Measurements from ENCODE around the gene GRB10.

GRB10 gene

DNA sequence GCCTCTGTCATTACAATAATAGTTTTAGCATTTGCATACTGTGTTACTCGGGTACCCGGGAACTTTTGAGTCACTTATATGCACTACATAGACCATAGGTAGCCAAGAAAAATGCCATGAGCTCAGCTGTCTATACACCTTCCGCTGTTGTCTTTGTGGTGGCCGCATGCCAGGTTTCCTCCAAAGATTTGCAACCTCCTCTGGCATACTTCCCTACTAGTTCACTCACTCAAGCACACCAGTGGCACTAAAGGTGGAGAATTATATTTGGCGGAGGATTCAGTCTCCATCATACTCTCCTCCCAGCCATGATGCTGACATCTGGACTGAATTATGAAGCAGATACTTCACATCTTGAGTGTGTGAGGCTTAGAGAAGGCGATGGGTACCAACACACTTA is 35.6 kb upstream of the GRB10 start:
- Histone ChIP-seq H3K36me3 (ENCODE audit: control insufficient read depth in 2 of 2, insufficient read depth in 2 of 2, low read length in 2 of 2) (no peaks in the 10 kb centered on the region), H3K4me1 (ENCODE audit: control insufficient read depth, insufficient read depth, low read length) (peaks cover 3% of the 10 kb centered on the region), H3K4me3 (ENCODE audit: low read length in 2 of 2) (no peak overlapping the region), H3K27ac (ENCODE audit: low read length) (no peak overlapping the region), H3K27me3 (ENCODE audit: control insufficient read depth in 1 of 2, insufficient read depth in 2 of 2, low read length in 2 of 2) (no peaks in the 10 kb centered on the region), H3K9ac (ENCODE audit: low read length in 2 of 2) (no peak overlapping the region), H3K9me3 (ENCODE audit: control insufficient read depth in 2 of 2, low read length in 2 of 2) (no peaks in the 10 kb centered on the region)

DNA sequence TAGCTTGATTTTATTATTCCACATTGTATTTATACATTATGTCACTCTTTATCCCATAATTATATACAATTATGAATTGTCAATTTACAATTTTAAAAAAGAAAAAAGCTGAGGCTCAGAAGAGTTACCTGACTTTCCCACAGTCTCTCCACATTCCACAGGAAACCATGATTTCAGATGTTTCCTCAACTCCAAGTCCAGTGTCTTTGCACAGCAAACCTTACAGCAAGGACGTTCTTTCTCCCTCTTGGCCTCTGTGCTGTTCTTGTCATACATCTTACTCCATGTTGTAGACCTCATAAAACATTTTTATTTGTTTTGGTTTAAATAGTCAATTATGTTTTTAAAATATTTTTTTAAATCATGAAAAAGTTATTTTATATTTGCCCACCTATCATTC is 34.9 kb upstream of the GRB10 start:
- Histone ChIP-seq H3K36me3 (ENCODE audit: control insufficient read depth in 2 of 2, insufficient read depth in 2 of 2, low read length in 2 of 2) (no peaks in the 10 kb centered on the region), H3K9ac (ENCODE audit: low read length in 2 of 2) (no peak overlapping the region), H3K4me3 (ENCODE audit: low read length in 2 of 2) (no peak overlapping the region), H3K4me1 (ENCODE audit: control insufficient read depth, insufficient read depth, low read length) (peaks cover 4% of the 10 kb centered on the region), H3K27ac (ENCODE audit: low read length) (no peak overlapping the region), H3K9me3 (ENCODE audit: control insufficient read depth in 2 of 2, low read length in 2 of 2) (no peaks in the 10 kb centered on the region), H3K27me3 (ENCODE audit: control insufficient read depth in 1 of 2, insufficient read depth in 2 of 2, low read length in 2 of 2) (no peaks in the 10 kb centered on the region)

DNA sequence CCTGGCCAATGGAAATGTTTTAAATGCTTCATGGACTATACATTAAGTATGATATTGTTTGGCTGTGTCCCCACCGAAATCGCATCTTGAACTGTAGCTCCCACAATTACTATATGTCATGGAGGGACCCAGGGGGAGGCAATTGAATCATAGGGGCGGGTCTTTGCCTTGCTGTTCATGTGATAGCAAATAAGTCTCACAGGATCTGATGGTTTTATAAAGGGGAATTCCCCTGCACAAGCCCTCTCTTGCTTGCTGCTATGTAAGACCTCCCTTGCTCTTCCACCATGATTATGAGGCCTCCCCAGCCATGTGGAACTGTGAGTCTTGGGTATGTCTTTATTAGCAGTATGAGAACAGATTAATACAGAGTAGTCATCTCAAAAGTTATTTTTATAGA is 32.4 kb upstream of the GRB10 start:
- no peaks in the 10 kb centered on the region for H3K27me3 ChIP-seq (ENCODE audit: control insufficient read depth in 1 of 2, insufficient read depth in 2 of 2, low read length in 2 of 2)
- no peak overlapping the region for H3K4me3 ChIP-seq (ENCODE audit: low read length in 2 of 2)
- H3K9ac ChIP-seq (ENCODE audit: low read length in 2 of 2) = no peak overlapping the region
- no peak overlapping the region for H3K27ac ChIP-seq (ENCODE audit: low read length)
- H3K9me3 ChIP-seq (ENCODE audit: control insufficient read depth in 2 of 2, low read length in 2 of 2) = no peaks in the 10 kb centered on the region
- peaks cover 6% of the 10 kb centered on the region for H3K4me1 ChIP-seq (ENCODE audit: control insufficient read depth, insufficient read depth, low read length)
- no peaks in the 10 kb centered on the region for H3K36me3 ChIP-seq (ENCODE audit: control insufficient read depth in 2 of 2, insufficient read depth in 2 of 2, low read length in 2 of 2)

DNA sequence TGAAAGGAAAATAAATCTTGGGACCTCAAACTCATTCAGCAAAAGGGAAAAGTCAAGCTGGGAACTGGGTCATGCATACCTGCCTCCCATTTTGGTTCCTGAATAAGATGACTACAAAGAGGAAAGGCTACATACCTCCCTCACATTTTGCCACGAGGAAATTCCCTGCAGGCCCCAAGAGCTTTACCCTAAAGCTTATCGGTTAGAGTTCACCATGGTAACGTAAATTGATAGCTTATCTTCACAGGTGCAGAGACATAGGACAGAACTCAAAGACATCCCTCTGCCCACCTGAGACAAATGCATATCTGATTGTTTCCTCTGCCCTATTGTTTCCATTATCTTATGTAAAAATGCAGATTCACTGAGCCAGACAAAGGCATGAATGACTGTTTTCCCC is 31.5 kb upstream of the GRB10 start:
- Histone ChIP-seq H3K4me1 (ENCODE audit: control insufficient read depth, insufficient read depth, low read length) (peaks cover 6% of the 10 kb centered on the region), H3K27me3 (ENCODE audit: control insufficient read depth in 1 of 2, insufficient read depth in 2 of 2, low read length in 2 of 2) (no peaks in the 10 kb centered on the region), H3K9me3 (ENCODE audit: control insufficient read depth in 2 of 2, low read length in 2 of 2) (no peaks in the 10 kb centered on the region), H3K4me3 (ENCODE audit: low read length in 2 of 2) (no peak overlapping the region), H3K9ac (ENCODE audit: low read length in 2 of 2) (no peak overlapping the region), H3K27ac (ENCODE audit: low read length) (no peak overlapping the region), H3K36me3 (ENCODE audit: control insufficient read depth in 2 of 2, insufficient read depth in 2 of 2, low read length in 2 of 2) (no peaks in the 10 kb centered on the region)

DNA sequence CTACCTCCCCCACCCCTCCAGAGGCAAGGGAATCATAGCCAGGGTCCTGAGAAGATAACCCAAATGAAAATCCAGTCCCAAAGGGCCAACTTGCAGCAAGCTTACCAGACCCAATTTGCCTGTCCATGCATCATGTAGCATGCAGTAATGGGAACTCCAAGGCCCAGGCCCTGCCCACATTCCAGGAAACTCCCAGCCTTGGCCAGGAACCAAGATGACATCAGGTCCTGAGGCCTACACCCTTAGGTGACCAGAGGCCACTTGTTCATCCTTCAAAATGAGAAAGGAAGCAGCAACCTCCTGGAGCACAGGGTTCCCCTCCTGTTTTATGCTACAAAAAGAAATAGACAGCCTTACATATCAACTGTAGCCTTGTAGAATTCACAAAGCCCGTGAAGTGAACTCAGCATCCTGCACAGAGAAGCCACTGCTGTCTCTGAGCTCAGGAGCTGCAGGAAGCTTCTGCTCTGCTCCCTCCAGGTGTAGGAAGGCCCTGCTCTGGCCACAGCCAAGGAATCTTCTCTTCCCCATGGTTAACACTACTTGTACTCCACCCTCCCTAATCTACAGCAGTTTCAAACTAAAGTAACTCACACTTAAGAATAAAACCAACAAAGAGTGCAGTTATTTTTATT is 30.3 kb upstream of the GRB10 start:
- Histone ChIP-seq H3K9me3 (ENCODE audit: control insufficient read depth in 2 of 2, low read length in 2 of 2) (no peaks in the 10 kb centered on the region), H3K36me3 (ENCODE audit: control insufficient read depth in 2 of 2, insufficient read depth in 2 of 2, low read length in 2 of 2) (no peaks in the 10 kb centered on the region), H3K9ac (ENCODE audit: low read length in 2 of 2) (no peak overlapping the region), H3K4me1 (ENCODE audit: control insufficient read depth, insufficient read depth, low read length) (peaks cover 6% of the 10 kb centered on the region), H3K27me3 (ENCODE audit: control insufficient read depth in 1 of 2, insufficient read depth in 2 of 2, low read length in 2 of 2) (no peaks in the 10 kb centered on the region), H3K4me3 (ENCODE audit: low read length in 2 of 2) (no peak overlapping the region), H3K27ac (ENCODE audit: low read length) (no peak overlapping the region)

DNA sequence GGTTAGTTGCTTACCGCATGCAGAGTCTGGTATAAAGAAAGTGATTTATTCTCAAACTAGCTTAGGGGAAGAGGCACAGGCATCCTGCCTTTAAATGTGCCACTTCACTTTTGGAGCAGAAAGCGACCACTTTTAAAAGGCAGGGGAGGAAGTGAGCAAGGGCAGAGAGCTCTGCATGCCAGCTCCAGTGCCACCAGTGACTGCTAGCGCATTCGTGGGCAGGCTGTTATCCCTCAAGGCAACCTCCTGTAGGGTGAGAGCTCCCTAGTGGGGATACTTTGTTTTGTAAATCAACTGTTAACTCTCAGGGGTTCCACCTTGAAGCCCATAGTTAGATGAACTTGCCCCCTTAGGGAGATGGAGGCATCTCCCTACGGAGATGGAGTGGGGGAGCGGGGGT is 29.4 kb upstream of the GRB10 start:
- H3K27me3 ChIP-seq (ENCODE audit: control insufficient read depth in 1 of 2, insufficient read depth in 2 of 2, low read length in 2 of 2) = no peaks in the 10 kb centered on the region
- H3K4me3 ChIP-seq (ENCODE audit: low read length in 2 of 2) = no peak overlapping the region
- H3K27ac ChIP-seq (ENCODE audit: low read length) = no peak overlapping the region

DNA sequence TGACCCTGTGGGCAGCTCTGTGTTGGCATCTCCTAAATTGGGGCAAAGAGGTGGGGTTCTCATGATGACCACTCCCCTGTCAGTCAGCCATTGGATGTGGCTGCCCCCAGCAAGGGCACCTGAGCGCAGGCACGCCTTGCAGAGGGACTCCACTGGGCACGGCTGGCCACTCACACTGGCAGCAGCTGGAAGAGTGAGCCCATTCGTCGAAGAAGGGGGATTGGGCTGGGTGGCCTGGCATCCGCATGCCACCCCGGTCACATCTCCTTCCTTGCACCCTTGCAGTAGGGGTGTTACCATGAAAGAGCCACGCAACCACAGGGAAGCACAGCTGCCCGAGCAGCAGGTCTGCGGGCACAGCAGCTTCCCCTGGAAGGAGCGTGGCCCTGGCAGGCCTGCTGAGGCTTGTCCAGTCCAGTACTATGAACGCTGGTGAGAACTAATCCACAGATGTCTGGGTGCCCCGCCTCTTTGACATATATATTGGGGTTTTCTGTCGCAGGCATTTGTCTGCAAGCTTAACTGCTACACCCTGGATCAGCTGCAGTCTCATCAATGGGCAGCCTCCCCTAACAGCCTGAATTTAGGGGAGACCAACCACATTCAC is 25.7 kb upstream of the GRB10 start:
- peaks cover 4% of the 10 kb centered on the region for H3K4me1 ChIP-seq (ENCODE audit: control insufficient read depth, insufficient read depth, low read length)
- no peak overlapping the region for H3K27ac ChIP-seq (ENCODE audit: low read length)
- no peak overlapping the region for H3K9ac ChIP-seq (ENCODE audit: low read length in 2 of 2)
- no peaks in the 10 kb centered on the region for H3K9me3 ChIP-seq (ENCODE audit: control insufficient read depth in 2 of 2, low read length in 2 of 2)
- no peak overlapping the region for H3K4me3 ChIP-seq (ENCODE audit: low read length in 2 of 2)
- peaks cover 0 to 2% of the 10 kb centered on the region in 2 donors for H3K27me3 ChIP-seq (ENCODE audit: control insufficient read depth in 1 of 2, insufficient read depth in 2 of 2, low read length in 2 of 2)
- no peaks in the 10 kb centered on the region for H3K36me3 ChIP-seq (ENCODE audit: control insufficient read depth in 2 of 2, insufficient read depth in 2 of 2, low read length in 2 of 2)

More for the DNA sequence above, 29.4 kb upstream of the GRB10 start:
- H3K4me1 ChIP-seq (ENCODE audit: control insufficient read depth, insufficient read depth, low read length) = peaks cover 6% of the 10 kb centered on the region
- H3K36me3 ChIP-seq (ENCODE audit: control insufficient read depth in 2 of 2, insufficient read depth in 2 of 2, low read length in 2 of 2) = no peaks in the 10 kb centered on the region
- H3K9ac ChIP-seq (ENCODE audit: low read length in 2 of 2) = no peak overlapping the region
- no peaks in the 10 kb centered on the region for H3K9me3 ChIP-seq (ENCODE audit: control insufficient read depth in 2 of 2, low read length in 2 of 2)

DNA sequence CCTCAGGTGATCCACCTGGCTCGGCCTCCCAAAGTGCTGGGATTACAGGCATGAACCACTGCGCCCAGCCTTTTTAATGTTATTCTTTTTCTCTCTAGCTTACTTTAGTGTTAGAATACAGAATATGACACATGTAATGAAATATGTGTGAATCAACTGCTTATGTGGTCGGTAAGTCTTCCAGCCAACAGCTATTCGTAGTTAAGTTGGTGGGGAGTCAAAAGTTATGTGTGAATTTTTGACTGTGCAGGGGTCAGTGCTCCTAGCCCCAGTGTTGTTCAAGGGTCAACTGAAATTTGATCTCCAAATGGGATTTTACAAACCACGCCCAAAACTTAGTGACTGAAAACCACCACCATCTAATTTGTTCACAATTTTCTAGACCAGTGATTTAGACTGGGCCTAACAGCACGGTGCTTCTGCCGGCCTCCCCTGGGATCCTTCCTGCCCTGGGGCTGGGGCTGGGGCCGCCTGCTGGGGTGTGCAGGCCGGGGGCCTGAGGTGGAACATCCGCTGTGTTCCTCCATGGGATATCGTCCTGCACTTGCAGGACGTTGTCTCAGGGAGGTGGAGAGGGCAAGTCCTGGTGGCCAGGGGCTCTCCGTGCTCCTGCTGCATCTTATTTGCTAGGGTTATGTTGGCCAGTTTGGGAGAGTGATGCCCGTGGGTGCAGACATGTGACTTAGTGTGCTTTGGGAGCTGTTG is 24.5 kb upstream of the GRB10 start:
- Histone ChIP-seq H3K4me3 (ENCODE audit: low read length in 2 of 2) (no peak overlapping the region), H3K27me3 (ENCODE audit: control insufficient read depth in 1 of 2, insufficient read depth in 2 of 2, low read length in 2 of 2) (peaks cover 0 to 2% of the 10 kb centered on the region in 2 donors), H3K9me3 (ENCODE audit: control insufficient read depth in 2 of 2, low read length in 2 of 2) (no peaks in the 10 kb centered on the region), H3K27ac (ENCODE audit: low read length) (no peak overlapping the region), H3K4me1 (ENCODE audit: control insufficient read depth, insufficient read depth, low read length) (no peaks in the 10 kb centered on the region), H3K36me3 (ENCODE audit: control insufficient read depth in 2 of 2, insufficient read depth in 2 of 2, low read length in 2 of 2) (no peaks in the 10 kb centered on the region), H3K9ac (ENCODE audit: low read length in 2 of 2) (no peak overlapping the region)

DNA sequence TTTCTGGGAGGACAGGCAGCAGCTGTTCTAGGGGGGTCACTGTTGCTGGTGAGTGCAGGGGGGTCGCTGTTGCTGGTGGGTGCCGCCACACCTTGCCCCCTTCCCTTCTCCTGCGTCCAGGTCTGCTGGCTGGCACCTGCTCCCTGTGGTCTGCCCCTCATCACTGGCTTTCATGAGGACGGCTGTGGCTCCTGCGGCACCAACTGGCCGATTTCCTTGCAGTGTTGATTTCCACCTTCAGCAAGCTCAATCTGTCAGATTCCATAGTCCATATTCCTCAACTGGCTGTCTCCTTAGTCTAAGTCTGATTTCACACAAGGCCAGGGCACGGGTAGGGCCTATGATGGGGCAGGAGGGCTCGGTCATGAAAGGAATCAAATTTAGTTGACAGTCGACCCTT is 23.4 kb upstream of the GRB10 start:
- Histone ChIP-seq H3K9ac (ENCODE audit: low read length in 2 of 2) (no peak overlapping the region), H3K9me3 (ENCODE audit: control insufficient read depth in 2 of 2, low read length in 2 of 2) (no peaks in the 10 kb centered on the region), H3K4me3 (ENCODE audit: low read length in 2 of 2) (no peak overlapping the region), H3K4me1 (ENCODE audit: control insufficient read depth, insufficient read depth, low read length) (no peaks in the 10 kb centered on the region), H3K36me3 (ENCODE audit: control insufficient read depth in 2 of 2, insufficient read depth in 2 of 2, low read length in 2 of 2) (no peaks in the 10 kb centered on the region), H3K27me3 (ENCODE audit: control insufficient read depth in 1 of 2, insufficient read depth in 2 of 2, low read length in 2 of 2) (peaks cover 0 to 2% of the 10 kb centered on the region in 2 donors), H3K27ac (ENCODE audit: low read length) (no peak overlapping the region)

DNA sequence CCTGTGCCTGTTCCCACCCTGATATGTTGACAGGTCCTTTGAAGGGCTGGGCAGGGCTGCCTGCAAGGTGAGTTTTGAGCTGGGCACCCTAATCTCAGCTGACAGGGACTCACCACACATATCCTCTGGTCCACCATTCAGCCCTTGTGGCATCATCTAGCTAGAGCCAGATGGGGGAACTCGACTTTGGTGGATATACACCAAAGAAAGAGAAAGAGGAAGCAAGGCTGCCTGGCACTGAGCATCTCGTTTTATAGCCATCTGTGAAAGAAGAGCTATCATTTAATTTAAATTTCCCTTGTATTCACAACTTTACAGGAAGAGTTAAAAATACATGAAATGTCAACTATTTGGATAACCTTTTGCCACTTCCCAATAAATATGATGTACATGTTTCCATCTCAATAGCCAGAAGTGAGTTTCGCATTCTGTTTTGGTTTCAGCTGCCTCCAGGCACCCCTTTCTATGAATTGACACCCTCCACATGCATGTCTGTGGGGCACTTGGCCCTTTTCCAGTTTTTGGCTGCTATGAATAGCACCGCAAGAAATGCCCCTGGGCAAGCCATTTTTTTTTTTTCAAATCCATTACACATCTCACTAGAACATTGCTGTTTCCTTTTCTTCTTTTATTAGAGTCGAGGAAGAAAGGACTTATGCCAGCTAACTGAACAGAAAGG is 22.9 kb upstream of the GRB10 start:
- no peak overlapping the region for H3K4me3 ChIP-seq (ENCODE audit: low read length in 2 of 2)
- H3K9ac ChIP-seq (ENCODE audit: low read length in 2 of 2) = no peak overlapping the region
- no peaks in the 10 kb centered on the region for H3K4me1 ChIP-seq (ENCODE audit: control insufficient read depth, insufficient read depth, low read length)
- H3K36me3 ChIP-seq (ENCODE audit: control insufficient read depth in 2 of 2, insufficient read depth in 2 of 2, low read length in 2 of 2) = no peaks in the 10 kb centered on the region
- no peak overlapping the region for H3K27ac ChIP-seq (ENCODE audit: low read length)
- no peaks in the 10 kb centered on the region for H3K9me3 ChIP-seq (ENCODE audit: control insufficient read depth in 2 of 2, low read length in 2 of 2)
- peaks cover 0 to 2% of the 10 kb centered on the region in 2 donors for H3K27me3 ChIP-seq (ENCODE audit: control insufficient read depth in 1 of 2, insufficient read depth in 2 of 2, low read length in 2 of 2)

Measured in stomach smooth muscle (tissue), 2 donors.